Suppressor macrophage treated with lipopolysaccharide for 1 hour (primary cell): ENCODE measurements around the gene MTCH1.
"Not testable (repeated sequence)": the region's sequence is repeated elsewhere in the genome, so short reads cannot be mapped to it uniquely, and the experiment has no call there.

ENCODE experiments used
- DNase-seq, 3 donors: peaks; one replicate each; pipeline ENCODE4 v3.0.0-alpha.2; 2020 to 2022

Gene MTCH1

DNA sequence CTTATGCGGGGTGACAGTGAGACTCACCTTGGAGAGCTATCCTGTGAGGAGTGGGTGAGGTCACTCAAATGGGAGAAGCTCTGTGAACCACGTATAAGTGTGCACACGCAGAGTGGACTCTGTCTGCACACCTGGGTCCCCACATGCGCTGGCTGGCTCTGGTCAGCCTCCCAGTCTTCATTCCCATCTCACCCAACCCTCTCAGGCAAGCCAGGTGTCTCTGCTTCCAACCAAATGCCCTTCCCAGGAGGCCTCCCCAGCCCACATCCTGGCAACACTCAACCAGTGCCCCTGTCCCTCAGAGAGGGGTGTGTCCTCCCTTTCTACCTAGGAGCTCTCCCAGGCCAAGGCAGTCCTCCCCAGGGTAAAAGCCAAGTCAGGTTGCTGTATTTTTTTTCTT, 39.5 kb downstream of the MTCH1 start:
- DNase-seq, result no peak

DNA sequence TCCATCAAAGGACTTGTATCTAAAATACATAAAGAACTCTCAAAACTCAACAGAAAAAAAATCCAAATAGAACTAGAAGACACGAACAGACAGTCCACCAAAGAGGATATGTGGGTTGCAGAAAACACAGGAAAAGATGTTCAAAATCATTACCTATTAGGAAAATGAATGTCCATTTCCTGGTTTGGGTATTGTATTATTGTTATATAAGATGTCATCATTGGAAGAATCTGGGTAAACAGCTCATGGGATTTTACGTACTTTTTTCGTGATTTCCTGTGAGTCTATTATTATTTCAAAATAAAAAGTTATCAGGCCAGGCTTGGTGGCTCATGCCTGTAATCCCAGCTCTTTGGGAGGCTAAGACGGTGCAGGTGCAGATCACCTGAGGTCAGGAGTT, 40.7 kb downstream of the MTCH1 start:
- DNase-seq, result peak in 1 of 3 donors; percentile 19

DNA sequence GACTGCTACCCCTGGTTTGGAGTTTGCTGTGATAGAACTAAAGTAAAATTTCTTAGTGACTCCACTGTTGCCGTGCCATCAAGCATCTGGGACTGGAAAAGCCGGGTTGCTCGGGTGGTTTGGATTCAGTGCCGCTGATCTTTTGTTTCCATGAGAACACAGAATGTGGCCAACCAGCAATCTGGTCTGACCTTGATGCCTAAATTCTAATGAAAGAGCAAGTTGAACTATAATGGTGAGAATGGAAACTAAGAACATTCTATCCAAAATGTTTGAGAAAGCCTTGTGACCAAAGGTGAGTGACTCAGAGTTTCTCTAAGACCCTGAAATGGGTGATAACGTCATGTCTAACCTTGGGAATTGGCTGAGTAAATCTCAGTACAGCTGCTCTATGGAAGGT, 41.3 kb downstream of the MTCH1 start:
- no peak for DNase-seq

DNA sequence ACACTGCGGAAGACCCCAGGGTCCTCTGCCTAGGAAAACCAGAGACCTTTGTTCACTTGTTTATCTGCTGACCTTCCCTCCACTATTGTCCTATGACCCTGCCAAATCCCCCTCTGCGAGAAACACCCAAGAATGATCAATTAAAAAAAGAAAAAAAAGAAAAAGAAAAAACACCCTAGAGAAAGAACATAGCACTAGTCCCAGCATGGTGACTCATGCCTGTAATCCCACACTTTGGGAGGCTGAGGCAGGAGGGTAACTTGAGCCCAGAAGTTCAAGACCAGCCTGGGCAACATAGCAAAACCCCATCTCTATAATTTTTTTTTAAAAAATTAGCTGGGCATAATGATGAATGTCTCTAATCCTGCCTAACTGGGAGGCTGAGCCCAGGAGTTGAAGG, 43.7 kb downstream of the MTCH1 start:
- not testable (repeated sequence) for DNase-seq

DNA sequence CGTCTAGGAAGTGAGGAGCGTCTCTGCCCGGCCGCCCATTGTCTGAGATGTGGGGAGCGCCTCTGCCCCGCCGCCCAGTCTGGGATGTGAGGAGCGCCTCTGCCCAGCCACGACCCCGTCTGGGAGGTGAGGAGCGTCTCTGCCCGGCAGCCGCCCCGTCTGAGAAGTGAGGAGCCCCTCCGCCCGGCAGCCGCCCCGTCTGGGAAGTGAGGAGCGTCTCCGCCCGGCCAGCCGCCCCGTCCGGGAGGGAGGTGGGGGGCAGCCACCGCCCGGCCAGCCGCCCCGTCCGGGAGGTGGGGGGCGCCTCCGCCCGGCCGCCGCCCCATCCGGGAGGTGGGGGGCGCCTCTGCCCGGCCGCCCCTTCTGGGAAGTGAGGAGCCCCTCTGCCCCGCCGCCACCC, 44.4 kb downstream of the MTCH1 start:
- DNase-seq, result not testable (repeated sequence)

DNA sequence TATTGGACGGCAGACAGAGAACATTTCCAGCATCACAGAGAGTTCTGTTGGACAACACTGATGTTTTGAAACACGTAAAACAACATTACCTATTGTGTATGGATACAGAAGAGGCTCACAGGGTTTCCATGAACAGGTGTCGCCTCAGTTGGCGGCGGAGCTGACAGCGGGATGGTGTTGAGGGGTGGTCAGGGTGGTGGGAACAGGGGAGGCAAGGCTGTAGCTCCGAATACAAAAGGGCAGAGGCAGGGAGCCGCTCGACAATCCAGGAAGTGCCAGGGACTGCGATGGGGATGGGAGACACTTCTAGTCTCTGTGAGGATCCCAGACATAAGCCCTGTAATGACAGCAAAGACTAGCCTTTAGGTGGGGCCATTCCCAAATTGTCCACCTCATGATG, 46.0 kb downstream of the MTCH1 start:
- no peak for DNase-seq

DNA sequence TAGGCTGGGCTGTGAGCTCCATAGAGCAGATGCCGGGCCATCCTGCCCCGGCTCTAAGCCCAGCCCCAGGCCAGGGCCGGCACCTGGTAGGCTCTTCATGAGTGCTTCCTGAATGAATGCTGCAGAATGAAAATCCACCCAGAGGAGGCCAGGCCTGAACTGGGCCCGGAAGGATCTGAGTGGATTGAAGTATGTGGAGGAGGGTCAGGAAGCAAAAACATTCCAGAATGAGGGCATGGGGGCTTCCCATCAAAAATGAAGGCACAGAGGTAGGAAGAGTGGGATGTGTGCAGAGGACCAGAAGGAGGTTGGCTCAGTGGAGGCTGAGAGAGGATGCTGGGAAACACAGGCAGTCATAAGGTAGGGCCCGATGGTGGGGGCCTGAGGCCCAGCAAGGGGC, 47.0 kb downstream of the MTCH1 start:
- not testable (repeated sequence) for DNase-seq

DNA sequence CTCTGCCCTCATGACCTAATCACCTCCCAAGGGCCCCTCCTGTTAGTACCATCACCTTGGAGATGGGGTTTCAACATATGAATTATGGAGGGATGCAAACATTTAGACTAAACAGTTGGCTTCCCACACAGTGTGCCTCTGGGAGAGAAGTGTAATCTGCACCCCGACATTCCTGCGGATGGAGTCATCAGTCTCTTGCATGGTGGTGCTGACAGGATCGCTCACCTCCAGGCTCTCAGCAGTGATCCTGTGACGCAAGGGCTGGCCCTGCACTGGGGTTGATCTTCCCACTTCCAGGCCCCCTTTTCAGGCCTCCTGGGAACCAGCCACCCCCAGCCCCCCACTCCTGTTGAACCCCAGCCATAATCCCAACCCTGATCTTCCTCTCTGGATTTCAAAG, 47.5 kb downstream of the MTCH1 start:
- no peak for DNase-seq

DNA sequence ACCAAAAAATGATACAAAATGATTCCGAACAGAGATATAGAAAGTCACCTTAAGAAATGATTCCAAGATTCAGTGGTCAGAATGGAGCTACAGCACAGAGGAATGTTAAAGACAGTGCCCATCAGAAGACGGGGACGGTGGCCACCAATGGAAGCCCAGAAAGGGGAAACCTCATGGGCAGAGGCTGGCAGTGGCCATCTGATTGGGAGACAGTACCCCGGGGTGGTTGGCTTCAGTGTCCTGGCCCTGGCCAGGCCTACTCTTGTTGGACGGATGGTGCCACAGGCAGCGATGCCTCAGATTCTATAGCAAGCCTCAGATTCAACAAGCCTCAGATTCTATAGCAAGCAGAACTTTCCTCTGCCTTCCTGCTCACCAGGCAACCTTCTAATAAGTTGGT, 48.1 kb downstream of the MTCH1 start:
- no peak for DNase-seq

DNA sequence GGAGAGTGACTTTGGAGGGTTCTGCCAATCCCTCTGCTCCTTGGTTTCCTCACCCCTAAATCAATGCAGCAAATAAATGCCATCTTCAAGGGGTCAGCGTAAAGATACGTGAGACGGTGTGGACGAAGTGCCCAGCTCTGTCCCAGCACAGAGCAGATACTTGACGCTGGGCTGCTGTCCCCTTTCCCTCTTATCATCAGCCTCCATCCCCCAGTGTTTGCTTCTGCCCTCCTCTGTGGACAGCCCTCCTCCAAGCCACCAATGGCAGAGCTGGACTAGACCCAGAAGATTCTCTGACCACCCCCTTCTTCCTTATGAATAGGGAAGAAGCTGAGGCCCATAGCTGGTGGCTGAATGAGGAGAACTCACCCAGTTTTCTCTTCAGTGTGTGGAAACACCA, 49.2 kb downstream of the MTCH1 start:
- no peak for DNase-seq

DNA sequence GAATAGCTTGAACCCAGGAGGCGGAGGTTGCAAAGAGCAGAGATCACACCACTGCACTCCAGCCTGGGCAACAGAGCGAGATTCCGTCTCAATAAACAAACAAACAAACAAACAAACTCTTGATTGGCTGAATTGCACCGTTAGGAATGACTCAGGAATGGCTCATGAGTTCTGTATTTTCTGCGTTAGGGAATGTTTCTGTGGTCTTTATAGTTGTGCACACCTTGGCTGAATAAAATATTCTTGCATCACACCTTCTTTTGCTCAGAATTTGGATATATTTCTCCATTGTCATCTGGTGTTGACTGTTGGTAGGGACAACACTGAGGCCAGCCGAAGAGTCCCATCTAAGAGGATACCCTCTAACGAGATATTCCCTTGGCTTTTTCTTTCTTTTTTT, 51.1 kb downstream of the MTCH1 start:
- no peak for DNase-seq

DNA sequence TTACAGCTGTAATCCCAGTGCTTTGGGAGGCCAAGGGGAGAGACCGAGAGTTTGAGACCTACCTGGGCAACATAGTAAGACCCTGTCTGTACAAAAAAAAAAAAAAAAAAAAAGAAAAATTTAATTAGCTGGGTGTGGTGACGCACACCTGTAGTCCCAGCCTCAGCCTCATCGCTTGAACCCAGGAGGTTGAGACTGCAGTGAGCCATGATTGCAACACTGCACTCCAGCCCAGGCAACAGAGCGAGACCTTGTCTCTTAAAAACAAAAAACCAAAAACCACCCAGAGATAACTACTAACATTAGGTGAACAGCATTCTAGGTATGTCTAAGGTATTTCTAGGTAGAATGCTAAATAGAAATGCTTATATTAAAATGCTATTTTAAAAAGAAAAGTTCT, 52.5 kb downstream of the MTCH1 start:
- no peak for DNase-seq

DNA sequence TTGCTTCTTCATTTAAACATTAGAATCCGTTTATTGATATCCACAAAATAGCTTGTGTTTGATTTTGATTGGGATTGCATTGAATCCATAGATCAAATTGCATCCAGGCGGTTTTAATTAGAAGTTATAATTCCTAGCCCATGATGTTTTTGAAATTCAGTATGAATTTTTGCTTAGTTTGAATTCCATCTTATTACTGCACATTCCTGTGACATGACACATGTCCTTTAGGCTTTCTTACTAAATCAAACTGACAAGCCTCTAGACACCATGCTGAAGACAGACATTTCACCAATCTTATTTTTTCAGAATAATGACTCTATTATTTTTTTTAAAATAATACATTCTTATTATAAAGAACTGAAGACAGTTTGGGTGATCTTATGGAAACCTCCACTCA, 52.9 kb downstream of the MTCH1 start:
- DNase-seq, result no peak

DNA sequence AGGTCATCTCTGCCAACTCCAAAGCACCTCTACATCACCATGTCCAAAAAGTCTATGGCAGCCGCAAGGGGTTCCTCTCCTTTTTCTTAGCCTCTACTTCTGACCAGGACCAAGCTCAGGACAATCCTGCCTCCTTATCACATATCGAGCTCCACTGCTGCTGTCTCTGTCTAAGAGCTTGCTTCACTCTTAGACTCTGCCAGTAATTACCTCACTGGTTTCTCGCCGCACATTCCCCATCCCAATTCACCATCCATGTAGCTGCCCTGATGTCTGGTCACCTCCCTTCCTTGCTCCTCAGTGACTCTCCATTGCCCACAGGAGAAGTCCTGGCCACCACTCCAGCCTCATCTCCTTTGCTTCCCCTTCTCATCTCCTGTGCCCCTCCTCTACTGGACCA, 55.5 kb downstream of the MTCH1 start:
- no peak for DNase-seq

DNA sequence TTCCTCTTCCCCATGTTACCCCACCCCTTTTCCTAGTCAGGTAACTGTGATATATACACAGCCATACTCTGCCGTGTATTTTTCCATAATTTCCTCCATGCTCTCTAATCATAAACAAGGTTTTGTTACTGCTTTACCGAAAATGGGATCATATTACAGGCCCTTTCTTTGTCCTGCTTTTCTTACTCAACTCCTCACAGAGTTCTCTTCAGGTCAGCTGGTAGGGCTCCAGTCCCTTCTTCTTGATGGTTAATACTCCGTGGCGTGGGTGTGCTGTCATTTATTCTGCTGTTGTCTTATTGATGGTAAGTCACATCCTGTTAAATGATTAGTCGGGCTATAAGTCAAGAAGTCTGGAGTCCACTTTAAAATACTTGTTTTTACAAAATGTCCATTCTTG, 56.4 kb downstream of the MTCH1 start:
- DNase-seq, result no peak

DNA sequence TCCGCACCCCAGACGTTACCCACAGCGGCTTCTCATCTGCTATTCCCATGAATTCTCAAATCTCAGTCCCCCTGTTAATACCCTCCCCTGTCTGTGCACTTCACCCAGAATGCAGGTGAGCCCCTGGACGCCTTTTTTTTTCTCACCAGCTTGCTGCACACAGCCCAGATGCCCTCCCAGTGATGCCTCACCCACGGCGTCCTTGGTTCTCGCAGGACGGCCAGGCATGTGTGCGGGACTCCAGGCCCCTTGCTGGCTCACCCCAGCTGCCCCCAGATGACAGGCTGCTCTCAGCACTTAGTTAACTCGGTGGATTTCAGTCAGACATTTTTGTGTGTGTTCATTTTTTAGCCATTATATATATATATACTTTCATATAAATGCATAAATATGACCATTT, 56.8 kb downstream of the MTCH1 start:
- DNase-seq, result no peak

DNA sequence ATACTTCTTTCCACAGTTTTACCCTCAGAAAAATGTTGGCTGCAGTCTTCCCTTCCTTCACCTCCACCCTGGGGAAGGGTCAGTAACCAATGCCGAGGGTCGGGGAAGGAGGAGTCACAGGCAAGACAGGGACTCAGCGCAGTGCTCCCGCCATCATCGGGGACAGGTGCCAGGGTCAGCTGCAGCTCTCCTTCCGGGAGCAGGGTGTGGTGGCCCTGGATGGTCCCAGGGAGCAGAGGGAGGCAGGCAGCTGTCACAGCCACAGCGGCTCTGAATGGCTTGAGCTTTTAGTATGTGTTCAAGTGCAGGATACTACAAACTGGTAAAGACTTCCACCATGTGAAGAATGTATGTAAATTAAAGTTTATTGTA, 57.5 kb downstream of the MTCH1 start:
- DNase-seq, result no peak

DNA sequence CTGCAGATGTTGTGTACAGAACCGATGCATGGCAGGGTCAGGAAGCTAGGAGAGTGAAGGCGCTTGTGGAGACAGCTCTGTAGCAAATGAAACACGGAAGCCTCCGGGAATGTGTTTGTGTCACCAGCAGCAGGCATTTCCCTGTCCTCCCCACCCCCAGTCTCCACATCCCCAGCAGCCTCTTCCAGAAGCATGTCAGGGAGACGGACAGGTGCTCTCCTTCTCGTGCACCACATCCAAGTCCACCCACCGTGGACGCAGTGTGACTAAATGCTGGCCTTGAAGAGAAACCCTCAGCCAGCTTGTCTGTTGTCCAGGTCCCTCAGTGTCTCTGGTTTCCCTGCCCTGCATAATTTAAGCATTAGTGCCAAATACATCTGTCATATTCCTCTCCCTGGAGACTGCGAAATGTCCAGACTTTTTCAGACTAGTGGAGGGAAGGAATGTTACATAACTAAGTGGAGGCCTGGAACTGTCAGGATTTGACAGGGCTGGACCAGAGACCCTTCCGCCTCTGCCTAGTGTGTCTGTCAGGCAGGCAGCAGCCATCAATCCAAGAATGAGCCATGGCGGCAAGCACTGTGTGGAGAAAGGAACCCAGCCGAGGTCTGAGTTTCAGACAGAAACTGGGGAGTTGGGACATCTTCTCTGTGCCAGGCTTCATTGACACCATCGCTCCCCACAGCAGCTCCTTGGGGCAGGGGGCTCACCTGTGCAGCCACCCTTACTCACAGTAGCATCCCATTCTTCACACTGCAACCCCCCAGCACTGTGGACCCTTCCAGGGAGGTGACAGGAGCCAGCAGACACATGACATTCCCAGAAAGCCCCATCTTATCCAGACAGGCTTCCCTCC, 58.1 kb downstream of the MTCH1 start:
- DNase-seq, result no peak

DNA sequence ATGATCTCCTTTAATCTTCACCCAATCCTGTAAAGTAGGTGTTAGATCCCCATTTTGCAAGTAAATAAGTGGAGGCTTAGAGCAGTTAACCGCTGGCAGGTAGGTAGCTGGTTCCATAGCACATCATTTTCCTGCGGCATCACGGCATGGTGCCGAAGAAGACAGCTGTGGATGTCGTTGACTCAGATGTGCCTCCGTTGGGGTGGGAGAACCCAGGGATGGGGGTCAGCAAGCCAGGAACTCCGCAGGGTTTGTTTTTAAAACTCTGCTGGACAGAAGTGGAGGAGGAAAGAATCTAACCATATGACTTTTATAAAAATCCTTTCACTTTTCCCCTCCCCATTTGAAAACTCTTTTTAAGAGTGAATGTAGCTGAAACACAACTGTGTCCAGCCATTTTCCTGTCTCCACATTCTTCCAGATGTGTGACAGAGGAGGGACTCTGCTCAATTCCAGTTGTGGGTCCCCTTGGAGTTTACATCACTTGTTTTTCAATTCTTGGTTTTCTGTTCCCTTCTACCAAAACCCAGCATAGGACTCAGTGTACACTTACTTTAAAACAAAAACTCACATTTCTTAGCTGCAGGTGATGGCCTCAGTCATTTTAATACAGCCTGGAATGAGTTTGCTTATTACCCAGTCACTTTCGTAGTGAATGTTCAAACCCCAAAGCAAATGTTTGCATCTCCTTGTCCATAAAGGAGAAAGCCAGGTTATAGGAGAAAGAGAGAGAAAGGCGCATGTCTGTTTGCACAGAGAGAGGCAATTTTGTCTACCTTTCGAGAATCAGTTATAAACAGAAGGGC, 59.1 kb downstream of the MTCH1 start:
- no peak for DNase-seq

DNA sequence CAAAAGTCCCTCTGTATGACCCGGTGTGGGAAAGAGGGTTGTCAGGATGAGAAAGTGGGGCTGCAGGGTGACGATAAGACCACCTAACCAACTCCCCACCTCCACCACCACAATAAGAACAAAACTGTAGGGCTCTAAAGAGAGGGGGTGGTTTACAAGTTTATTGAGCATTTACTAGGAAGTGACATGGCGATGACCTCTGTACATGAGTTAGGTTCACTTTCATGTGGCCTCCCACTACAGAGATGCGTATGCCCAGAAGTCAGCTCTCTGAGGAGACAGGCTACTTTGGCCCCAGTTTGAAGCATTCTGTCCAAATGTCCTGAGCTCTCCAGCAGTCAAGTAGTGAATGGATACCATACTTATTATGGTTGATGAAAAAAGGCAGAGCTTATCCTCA, 60.2 kb downstream of the MTCH1 start:
- DNase-seq, result no peak

DNA sequence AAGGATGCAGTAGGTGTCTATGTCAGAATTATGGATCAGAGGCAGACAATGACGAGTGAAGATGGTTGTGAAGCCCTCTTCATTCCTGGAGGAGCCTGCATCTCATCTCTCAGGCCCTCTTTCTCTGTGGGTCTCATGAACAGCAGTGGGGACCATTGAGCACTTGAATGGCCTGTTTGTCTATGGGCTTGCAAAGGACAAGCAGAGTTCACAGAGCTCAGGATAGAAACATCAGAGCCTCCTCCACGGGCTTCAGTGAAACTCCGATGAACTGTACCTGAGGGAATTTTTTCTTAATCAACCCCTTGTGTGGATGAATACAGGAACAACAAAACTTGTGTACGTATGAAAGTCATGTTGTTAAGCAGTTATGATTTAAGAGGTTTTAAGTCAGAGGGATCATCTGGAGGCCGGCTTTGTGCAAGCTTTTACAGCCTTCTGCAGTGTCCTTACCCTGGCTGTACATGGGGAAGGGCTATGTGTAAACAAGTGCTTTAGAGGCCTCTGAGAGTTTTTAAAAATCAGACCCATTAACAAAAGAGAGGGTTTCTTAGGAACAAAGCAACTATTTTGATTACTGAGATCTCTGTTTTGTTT, 61.1 kb downstream of the MTCH1 start:
- no peak for DNase-seq

DNA sequence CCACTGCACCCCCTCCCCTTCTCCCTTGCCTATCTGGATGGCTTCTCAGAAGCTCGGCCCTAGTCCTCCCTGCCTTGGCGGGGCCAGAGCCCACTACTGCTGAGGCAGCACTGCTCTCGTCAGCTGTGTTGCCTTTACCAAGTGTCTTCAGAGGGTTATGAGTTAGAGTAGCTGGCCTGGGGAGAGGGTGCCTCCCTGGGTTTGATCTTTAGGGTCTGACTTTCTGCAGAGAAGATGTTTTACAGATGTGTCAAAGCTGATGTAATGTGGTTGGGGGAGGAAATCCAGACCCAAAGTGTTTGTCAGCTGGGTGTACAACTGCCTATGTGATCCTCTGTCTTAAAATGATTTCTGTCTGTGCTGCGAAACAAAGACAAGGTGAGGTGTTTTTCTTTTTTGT, 61.9 kb downstream of the MTCH1 start:
- DNase-seq, result no peak

DNA sequence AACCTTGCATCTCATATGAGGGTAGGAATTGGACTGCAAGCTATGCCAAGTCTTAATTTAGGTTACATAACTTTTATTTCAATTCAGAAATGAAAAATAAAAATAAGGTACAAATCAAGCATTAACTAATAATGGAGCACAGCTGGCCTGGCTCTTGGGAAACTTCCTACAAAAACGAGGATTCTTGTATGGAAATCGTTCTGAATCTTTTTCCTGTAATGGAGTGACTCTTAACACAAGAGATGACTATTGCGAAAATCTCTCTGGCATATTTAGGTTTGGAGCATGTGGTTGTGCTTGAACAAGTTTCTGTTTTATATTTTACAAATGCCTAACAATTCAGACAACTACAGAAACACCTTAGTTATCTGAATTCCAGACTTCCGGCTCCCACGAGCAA, 65.5 kb downstream of the MTCH1 start:
- no peak for DNase-seq

DNA sequence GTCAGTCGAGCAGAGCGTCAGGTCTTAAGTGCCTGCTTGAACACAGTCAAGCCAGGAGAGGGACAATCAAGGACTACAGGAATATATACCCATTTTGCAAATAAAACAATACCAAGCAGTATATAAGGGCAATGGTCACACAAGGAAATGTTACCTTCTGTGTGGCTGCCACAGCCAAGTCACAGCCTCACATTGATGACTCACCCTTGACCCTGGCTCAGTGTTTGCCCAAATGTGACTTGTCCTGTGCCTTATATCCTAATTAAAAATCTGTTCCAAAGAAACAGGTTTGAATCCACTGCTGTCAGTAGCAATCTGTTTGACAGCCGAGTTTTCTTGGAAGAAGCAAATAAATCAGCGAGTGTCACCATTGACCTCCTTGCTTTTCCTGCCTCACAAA, 65.9 kb downstream of the MTCH1 start:
- DNase-seq, result no peak
